Heart left ventricle (tissue), 16 donors: ENCODE measurements around the gene NUBP1. TPM values are rescaled to one million over a fixed set of nuclear protein-coding genes. Genes with fewer than 3 reads are reported as not detected.

Source experiments
- ATAC-seq, 4 donors: fragments of 200-7000 bp; cut with Tn5 transposase; one replicate each; pipeline ENCODE4 v1.9.1; 2020 to 2022; ENCODE audit warnings: moderate library complexity in 4 of 4, mild to moderate bottlenecking in 3 of 4, moderate number of reproducible peaks in 1 of 4
- DNase-seq, 5 donors: peaks; one replicate each; pipeline ENCODE4 v3.0.0-alpha.2; 2020
- H3K27ac ChIP-seq, 12 donors: fragments of 200-600 bp; sonication (generic) in 4 of 12; one replicate each; pipeline versions ENCODE4 v1.5.0 to v1.8.0; 2016 to 2022; ENCODE audit warnings: mild to moderate bottlenecking in 2 of 12
- H3K27me3 ChIP-seq, 9 donors: fragments of 200-600 bp; sonication (generic) in 2 of 9; one replicate each; pipeline versions ENCODE4 v1.5.1 to v1.8.0; 2016 to 2022; ENCODE audit warnings: mild to moderate bottlenecking in 3 of 9
- H3K36me3 ChIP-seq, 9 donors: fragments of 200-600 bp; sonication (generic) in 2 of 9; one replicate each; pipeline versions ENCODE4 v1.5.0 to v1.8.0; 2018 to 2022; ENCODE audit warnings: mild to moderate bottlenecking in 2 of 9
- H3K4me1 ChIP-seq, 12 donors: fragments of 200-600 bp; sonication (generic) in 4 of 12; one replicate each; pipeline versions ENCODE4 v1.5.0 to v1.8.0; 2016 to 2022; ENCODE audit warnings: mild to moderate bottlenecking in 3 of 12
- H3K4me3 ChIP-seq, 12 donors: fragments of 200-600 bp; sonication (generic) in 4 of 12; one replicate each; pipeline versions ENCODE4 v1.5.0 to v1.8.0; 2017 to 2022; ENCODE audit warnings: mild to moderate bottlenecking in 9 of 12, moderate library complexity in 4 of 12
- H3K9me3 ChIP-seq, 12 donors: fragments of 200-600 bp; sonication (generic) in 4 of 12; one replicate each; pipeline versions ENCODE4 v1.5.0 to v1.8.0; 2016 to 2022; ENCODE audit warnings: mild to moderate bottlenecking in 1 of 12
- POLR2A ChIP-seq, 2 donors: fragments of 450-650 bp; IDR thresholded peaks; one replicate each; pipeline ENCODE4 v1.6.1; 2017; ENCODE audit warnings: antibody characterized with exemption in 2 of 2, mild to moderate bottlenecking in 2 of 2, moderate library complexity in 2 of 2
- WGBS, 4 donors: extraction: QIAGEN DNeasy Blood & Tissue Kit in 2 of 4; methylation state at CpG; one replicate each; pipeline versions ENCODE4 v1.1.5 to v1.1.7; 2013 to 2018; 5-methylcytosine and 5-hydroxymethylcytosine counted together
- intact Hi-C, 10 donors: fragments of 100-400 bp; cut with DNase I; formaldehyde crosslinking; loops; one replicate each; pipeline versions ENCODE4 v1.11.1 to v1.14.2; 2022
- polyA plus RNA-seq, 2 donors: library from polyadenylated mRNA; stranded (reverse); fragments of 200-250 nt; gene quantifications; one replicate each; pipeline ENCODE4 v1.2.3, GENCODE V29; 2013
- total RNA-seq, 9 donors: library from RNA; depleted of rRNA in 2 of 9; stranded (reverse); fragments of >200 nt in 2 of 9; fragmentation: NEBNext Ultra II Directional in 3 of 9; extraction: Animal tissue kit (Norgen Biotek cat#: 25700) in 3 of 9; gene quantifications; one replicate each; pipeline versions ENCODE4 v1.1.0 to v1.2.4, GENCODE V29; 2016 to 2023
- TF ChIP-seq, protein P1 (sequence below), 12 donors: fragments of 200-600 bp; sonication (generic) in 4 of 12; IDR thresholded peaks; one replicate each; pipeline versions ENCODE4 v1.5.0 to v1.8.0; 2018 to 2022; ENCODE audit warnings: antibody characterized with exemption in 12 of 12, mild to moderate bottlenecking in 5 of 12
- donor health status: ischemic (EF 13 %, LVEDD 7.1; RV severe dilation, severe dysfunction).
- donor health status: healthy with polysubstance abuse.
- donor health status: DM: no; HTN: yes; CAD: no.
- donor health status: DM: no; HTN: no; CAD: no.
- donor health status: ischemic (EF 25% LVEDD 6.9; RV normal size, moderate dysfunction).
- donor health status: ischemic (EF 25% LVEDD 5.7; RV mildly dilated, moderate dysfunction).
- donor health status: healthy.
- donor health status: DM: yes; HTN: yes; CAD: no.
- donor health status: ischemic (EF 35%, LVEDD 5.7; RV mildly dilated, moderate dysfunction).
- donor health status: nonischemic (EF 11% LVEDD 7.7; RV severe dilation, severe dysfunction).
- donor health status: DM: yes; HTN: yes; CAD: no.
- donor health status: PGD.
- donor health status: ischemic (EF 29% LVEDD 5.4; RV normal size, mild dysfunction).
- donor health status: nonischemic (EF 23%, LVEDD 6.1; RV moderate dilation, normal function).

Gene NUBP1
- total and polyA plus RNA-seq, 11 donors, result 34.0 to 60.0 (median 50.9) TPM

DNA sequence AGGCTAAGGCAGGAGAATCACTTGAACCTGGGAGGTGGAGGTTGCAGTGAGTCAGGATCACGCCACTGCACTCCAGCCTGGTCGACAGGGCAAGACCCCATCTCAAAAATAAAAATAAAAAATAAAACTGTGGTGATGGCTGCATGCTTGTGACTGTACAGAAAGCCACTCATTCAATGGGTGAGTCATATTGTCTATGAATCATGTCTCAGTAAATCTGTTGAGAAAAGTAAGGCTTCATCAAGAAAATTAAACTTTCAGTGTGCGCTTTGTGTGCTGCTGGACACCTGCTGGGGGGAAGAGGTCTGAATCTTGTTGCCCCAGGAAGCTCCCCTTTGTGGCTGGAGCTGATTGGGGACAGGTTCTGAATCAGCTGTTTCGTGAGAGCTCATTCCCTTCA lies 11.3 kb downstream of the NUBP1 start:
- H3K4me1 ChIP-seq, result peaks cover 0 to 36% (median 2%) of the 10 kb centered on the region in 12 donors
- intact Hi-C loops, result loop anchor here in 4 of 10 donors (5.0 to 10.0 kb wide), 4 partner anchors 57 to 162 kb away; no protein-coding TSS in a partner anchor
- peaks cover 0 to 95% (median 81%) of the 10 kb centered on the region in 9 donors for H3K36me3 ChIP-seq
- no peaks in the 10 kb centered on the region for H3K27me3 ChIP-seq
- 94 to 97% (median 94%) methylated on average over 4 of the region's 4 CpGs for WGBS, 4 donors
- TF ChIP-seq, protein P1, sequence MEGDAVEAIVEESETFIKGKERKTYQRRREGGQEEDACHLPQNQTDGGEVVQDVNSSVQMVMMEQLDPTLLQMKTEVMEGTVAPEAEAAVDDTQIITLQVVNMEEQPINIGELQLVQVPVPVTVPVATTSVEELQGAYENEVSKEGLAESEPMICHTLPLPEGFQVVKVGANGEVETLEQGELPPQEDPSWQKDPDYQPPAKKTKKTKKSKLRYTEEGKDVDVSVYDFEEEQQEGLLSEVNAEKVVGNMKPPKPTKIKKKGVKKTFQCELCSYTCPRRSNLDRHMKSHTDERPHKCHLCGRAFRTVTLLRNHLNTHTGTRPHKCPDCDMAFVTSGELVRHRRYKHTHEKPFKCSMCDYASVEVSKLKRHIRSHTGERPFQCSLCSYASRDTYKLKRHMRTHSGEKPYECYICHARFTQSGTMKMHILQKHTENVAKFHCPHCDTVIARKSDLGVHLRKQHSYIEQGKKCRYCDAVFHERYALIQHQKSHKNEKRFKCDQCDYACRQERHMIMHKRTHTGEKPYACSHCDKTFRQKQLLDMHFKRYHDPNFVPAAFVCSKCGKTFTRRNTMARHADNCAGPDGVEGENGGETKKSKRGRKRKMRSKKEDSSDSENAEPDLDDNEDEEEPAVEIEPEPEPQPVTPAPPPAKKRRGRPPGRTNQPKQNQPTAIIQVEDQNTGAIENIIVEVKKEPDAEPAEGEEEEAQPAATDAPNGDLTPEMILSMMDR (IDR thresholded peaks at IDR 0.05), result no peak
- TF ChIP-seq POLR2A (IDR thresholded peaks at IDR 0.05), result no peak
- no peak overlapping the region for H3K4me3 ChIP-seq
- no peaks in the 10 kb centered on the region for H3K9me3 ChIP-seq
- ATAC-seq (no peak), DNase-seq (no peak)
- H3K27ac ChIP-seq, result no peak overlapping the region

DNA sequence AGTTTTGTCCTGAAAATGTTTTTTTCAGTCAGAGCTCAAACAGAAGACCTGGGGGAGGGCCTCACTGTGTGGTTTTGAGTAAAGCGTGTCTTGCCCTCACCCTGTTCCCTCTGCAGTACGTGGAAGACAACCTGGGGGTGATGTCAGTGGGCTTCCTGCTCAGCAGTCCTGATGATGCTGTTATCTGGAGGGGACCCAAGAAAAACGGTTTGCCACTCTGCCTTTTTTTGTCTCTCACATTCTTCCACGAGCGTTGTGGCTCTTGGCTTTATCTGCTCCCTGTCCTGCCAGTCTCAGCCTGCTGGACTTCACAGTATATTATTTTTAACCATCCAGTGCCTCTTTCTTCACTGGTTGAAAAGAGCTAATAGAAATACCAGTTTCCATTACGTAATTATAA lies 12.9 kb downstream of the NUBP1 start:
- Histone ChIP-seq H3K27ac (peak overlapping the region in 8 of 12 donors; percentile 15 to 78 (median 54)), H3K4me3 (no peak overlapping the region), H3K9me3 (no peaks in the 10 kb centered on the region), H3K27me3 (no peaks in the 10 kb centered on the region), H3K36me3 (peaks cover 8 to 98% (median 87%) of the 10 kb centered on the region in 9 donors), H3K4me1 (peaks cover 0 to 27% (median 2%) of the 10 kb centered on the region in 12 donors)
- intact Hi-C loops, result loop anchor here in 3 of 10 donors (5.0 to 10.0 kb wide), 4 partner anchors 56 to 161 kb away; no protein-coding TSS in a partner anchor
- 41 to 54% (median 45%) methylated on average over 6 of the region's 6 CpGs for WGBS, 4 donors
- DNase-seq (peak in 1 of 5 donors; percentile 54), ATAC-seq (peak; percentile 39 to 72 (median 70))
- TF ChIP-seq, protein P1 (IDR thresholded peaks at IDR 0.05), result no peak
- no peak for TF ChIP-seq POLR2A (IDR thresholded peaks at IDR 0.05)

DNA sequence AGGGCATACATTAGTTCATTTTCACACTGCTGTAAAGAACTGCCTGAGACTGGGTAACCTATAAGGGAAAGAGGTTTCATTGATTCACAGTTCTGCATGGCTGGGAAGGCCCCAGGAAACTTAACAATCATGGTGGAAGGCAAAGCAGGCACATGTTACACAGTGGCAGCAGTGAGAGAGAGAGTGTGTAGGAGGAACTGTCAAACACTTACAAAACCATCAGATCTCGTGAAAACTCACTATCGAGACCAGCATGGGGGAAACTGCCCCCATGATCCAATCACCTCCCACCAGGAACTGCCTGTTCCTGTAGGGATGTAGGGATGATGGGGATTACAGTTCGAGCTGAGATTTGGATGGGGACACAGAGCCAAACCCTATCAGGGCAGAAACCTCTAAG lies 17.2 kb downstream of the NUBP1 start:
- intact Hi-C loops, result loop anchor here in 1 of 10 donors (5.0 to 10.0 kb wide), 2 partner anchors 54 to 151 kb away; partner anchors contain the start of gene TVP23A
- TF ChIP-seq, protein P1 (IDR thresholded peaks at IDR 0.05), result no peak
- TF ChIP-seq POLR2A (IDR thresholded peaks at IDR 0.05), result no peak
- 79 to 96% (median 85%) methylated on average over 3 of the region's 3 CpGs for WGBS, 4 donors

DNA sequence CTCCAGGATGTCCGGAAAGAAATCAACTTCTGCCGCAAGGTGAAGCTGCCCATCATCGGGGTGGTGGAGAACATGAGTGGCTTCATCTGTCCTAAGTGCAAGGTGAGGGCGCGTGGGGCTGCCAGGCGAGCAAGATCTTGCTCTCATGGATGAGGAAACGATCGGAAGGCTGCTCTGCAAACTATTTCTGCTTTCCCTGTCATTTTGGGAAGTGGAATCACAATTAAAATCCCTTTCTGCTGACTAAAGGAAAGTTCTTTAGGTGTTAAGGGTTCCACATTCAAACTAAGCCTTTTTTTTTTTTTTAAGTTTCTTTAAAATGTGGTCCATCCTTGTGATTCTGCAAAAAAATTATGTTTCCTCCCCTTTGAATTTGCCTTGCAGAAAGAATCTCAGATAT lies 17.7 kb downstream of the NUBP1 start:
- ATAC-seq (no peak), DNase-seq (no peak)
- TF ChIP-seq POLR2A (IDR thresholded peaks at IDR 0.05), result no peak
- TF ChIP-seq, protein P1 (IDR thresholded peaks at IDR 0.05), result no peak
- Histone ChIP-seq H3K27me3 (no peaks in the 10 kb centered on the region), H3K36me3 (peaks cover 8 to 94% (median 82%) of the 10 kb centered on the region in 9 donors), H3K4me1 (peaks cover 0 to 27% (median 8%) of the 10 kb centered on the region in 12 donors), H3K27ac (peak overlapping the region in 1 of 12 donors; percentile 53), H3K9me3 (no peaks in the 10 kb centered on the region), H3K4me3 (no peak overlapping the region)
- intact Hi-C loops, result loop anchor here in 1 of 10 donors (5.0 to 10.0 kb wide), 2 partner anchors 53 to 151 kb away; partner anchors contain the start of gene TVP23A
- 90 to 98% (median 95%) methylated on average over 8 of the region's 8 CpGs for WGBS, 4 donors

More for the DNA sequence above, 17.2 kb downstream of the NUBP1 start:
- peaks cover 8 to 95% (median 85%) of the 10 kb centered on the region in 9 donors for H3K36me3 ChIP-seq
- DNase-seq (no peak), ATAC-seq (no peak)
- no peaks in the 10 kb centered on the region for H3K27me3 ChIP-seq
- H3K4me3 ChIP-seq, result no peak overlapping the region
- peak overlapping the region in 1 of 12 donors; percentile 30 for H3K27ac ChIP-seq
- peaks cover 0 to 22% (median 8%) of the 10 kb centered on the region in 12 donors for H3K4me1 ChIP-seq
- no peaks in the 10 kb centered on the region for H3K9me3 ChIP-seq
